GM12892 (cell line): ENCODE measurements around the gene SOX5.
"Not testable (repeated sequence)": the region's sequence is repeated elsewhere in the genome, so short reads cannot be mapped to it uniquely, and the experiment has no call there.

Experiments
- DNase-seq: peaks from one replicate; pipeline ENCODE4 v3.0.0; 2011; ENCODE audit not compliant: insufficient read length
- FAIRE-seq: peaks from 2 replicates; lab custom pipeline; 2011; peaks lifted over from hg19 to GRCh38; lab: Jason Lieb, UNC
- POLR2A ChIP-seq: IDR thresholded peaks from 2 replicates; pipeline ENCODE4 v1.6.1; 2011; ENCODE audit warnings: low read depth, low read length, control low read depth
- POLR2AphosphoS5 ChIP-seq: IDR thresholded peaks from 2 replicates; pipeline ENCODE4 v1.6.1; 2011; ENCODE audit warnings: low read depth, low read length, control low read depth
- TAF1 ChIP-seq: IDR thresholded peaks from 2 replicates; pipeline ENCODE4 v1.6.1; 2011; ENCODE audit warnings: low read depth, mild to moderate bottlenecking, control low read depth, low read length, borderline replicate concordance

Gene SOX5

GRCh38 chr12:23504043-23504442, 445.4 kb downstream of the SOX5 start:
- TF ChIP-seq POLR2A = no peak
- TF ChIP-seq TAF1 = no peak
- no peak for TF ChIP-seq POLR2AphosphoS5
- DNase-seq (no peak), FAIRE-seq (no peak)

GRCh38 chr12:23503544-23503943, 445.9 kb downstream of the SOX5 start:
- no peak for DNase-seq
- TF ChIP-seq POLR2AphosphoS5 (no peak), TAF1 (no peak), POLR2A (no peak)
- no peak for FAIRE-seq

- no peak for FAIRE-seq
- TF ChIP-seq POLR2A (no peak), TAF1 (no peak), POLR2AphosphoS5 (no peak)
- no peak for DNase-seq
These were observed 447.2 kb downstream of the SOX5 start for GRCh38 chr12:23502259-23502658.

- no peak for DNase-seq
- no peak for TF ChIP-seq TAF1
- TF ChIP-seq POLR2A = no peak
- no peak for TF ChIP-seq POLR2AphosphoS5
- no peak for FAIRE-seq
These were observed 454.0 kb downstream of the SOX5 start for GRCh38 chr12:23495472-23495871.

GRCh38 chr12:23493672-23494071, 455.8 kb downstream of the SOX5 start:
- no peak for TF ChIP-seq POLR2A
- no peak for TF ChIP-seq TAF1
- TF ChIP-seq POLR2AphosphoS5 = no peak
- no peak for FAIRE-seq
- DNase-seq = no peak

GRCh38 chr12:23491029-23491428, 458.4 kb downstream of the SOX5 start:
- DNase-seq, FAIRE-seq: not testable (repeated sequence)

GRCh38 chr12:23488130-23488529, 461.3 kb downstream of the SOX5 start:
- no peak for FAIRE-seq
- no peak for DNase-seq
- TF ChIP-seq POLR2A = no peak
- no peak for TF ChIP-seq TAF1
- no peak for TF ChIP-seq POLR2AphosphoS5

- DNase-seq = no peak
- TF ChIP-seq POLR2AphosphoS5 (no peak), TAF1 (no peak), POLR2A (no peak)
- FAIRE-seq = no peak
These were observed 465.2 kb downstream of the SOX5 start for GRCh38 chr12:23484238-23484637.

- FAIRE-seq = no peak
- no peak for DNase-seq
- TF ChIP-seq POLR2A (no peak), POLR2AphosphoS5 (no peak)
These were observed 466.9 kb downstream of the SOX5 start for GRCh38 chr12:23482571-23482970.
